H1 (cell line): ENCODE measurements around the gene PLP2. TPM values are rescaled to one million over a fixed set of nuclear protein-coding genes. Genes with fewer than 3 reads are reported as not detected.
"Not testable (repeated sequence)": the region's sequence is repeated elsewhere in the genome, so short reads cannot be mapped to it uniquely, and the experiment has no call there.

Experiments
- CTCF ChIA-PET: fragments of 300-600 bp; sonication (Branson Sonifier 250); formaldehyde crosslinking; loops from one replicate; lab custom pipeline; 2021; ENCODE audit not compliant: partially characterized antibody; lab: Charles Lee
- POLR2A ChIA-PET: fragments of 300-600 bp; sonication (Branson Sonifier 250); formaldehyde crosslinking; loops from one replicate; lab custom pipeline; 2021; ENCODE audit warnings: inconsistent platforms; ENCODE audit not compliant: partially characterized antibody; lab: Charles Lee
- DNase-seq, 2 experiments: peaks; one replicate each; pipeline versions ENCODE4 v3.0.0 to v3.0.0-alpha.2; 2010 to 2022; ENCODE audit warnings: low spot score in 2 of 2, low read depth in 1 of 2, mixed read lengths in 1 of 2
- FAIRE-seq: peaks from 2 replicates; lab custom pipeline; 2011; peaks lifted over from hg19 to GRCh38; lab: Jason Lieb, UNC
- H2AFZ ChIP-seq: 2 replicates; pipeline ENCODE4 v1.8.1; 2012; ENCODE audit warnings: low read length, inconsistent platforms
- H2AK5ac ChIP-seq: 2 replicates; pipeline ENCODE4 v1.6.1; 2013; ENCODE audit warnings: low read depth, low read length
- H2BK120ac ChIP-seq: replicated peaks from 2 replicates; pipeline ENCODE3; 2013; ENCODE audit warnings: low read depth, low read length, inconsistent platforms
- H2BK12ac ChIP-seq: 2 replicates; pipeline ENCODE4 v1.6.1; 2013; ENCODE audit warnings: low read depth, low read length
- H2BK15ac ChIP-seq: 2 replicates; pipeline ENCODE4 v1.6.1; 2013; ENCODE audit warnings: low read length
- H2BK20ac ChIP-seq: 2 replicates; pipeline ENCODE4 v1.6.1; 2013; ENCODE audit warnings: low read length
- H2BK5ac ChIP-seq: 2 replicates; pipeline ENCODE4 v1.6.1; 2013; ENCODE audit warnings: low read depth, low read length
- H3K14ac ChIP-seq: 2 replicates; pipeline ENCODE4 v1.6.1; 2013; ENCODE audit warnings: inconsistent platforms; ENCODE audit not compliant: insufficient read length
- H3K18ac ChIP-seq: 2 replicates; pipeline ENCODE4 v1.6.1; 2013; ENCODE audit warnings: low read length; ENCODE audit errors: extremely low read depth
- H3K23ac ChIP-seq: 2 replicates; pipeline ENCODE4 v1.6.1; 2013; ENCODE audit warnings: inconsistent platforms; ENCODE audit not compliant: insufficient read length
- H3K23me2 ChIP-seq: 2 replicates; pipeline ENCODE4 v1.6.1; 2013; ENCODE audit warnings: low read depth, low read length
- H3K27ac ChIP-seq: 2 replicates; pipeline ENCODE4 v1.6.1; 2011; ENCODE audit warnings: low read depth, low read length, inconsistent platforms
- H3K27me3 ChIP-seq, 4 experiments: replicated peaks in 1 of 4; 1 replicate in 1 of 4; 2 replicates in 3 of 4; pipeline versions ENCODE4 v1.6.1 to v1.8.1; 2011 to 2013; ENCODE audit warnings: low read length in 3 of 4, mild to moderate bottlenecking in 3 of 4, inconsistent platforms in 2 of 4, mixed read lengths in 2 of 4, moderate library complexity in 1 of 4; ENCODE audit not compliant: control insufficient read depth in 3 of 4, insufficient read depth in 3 of 4; ENCODE audit errors: extremely low read depth in 1 of 4
- H3K36me3 ChIP-seq, 4 experiments: 2 replicates each; pipeline versions ENCODE4 v1.6.1 to v1.8.1; 2011 to 2013; ENCODE audit warnings: mild to moderate bottlenecking in 4 of 4, low read length in 3 of 4, moderate library complexity in 2 of 4, control low read depth in 1 of 4, inconsistent platforms in 1 of 4; ENCODE audit not compliant: insufficient read depth in 4 of 4, control insufficient read depth in 2 of 4
- H3K4ac ChIP-seq: replicated peaks from 2 replicates; pipeline ENCODE3; 2013; ENCODE audit warnings: low read length, low read depth, mixed read lengths, inconsistent platforms; ENCODE audit not compliant: insufficient read length
- H3K4me1 ChIP-seq, 4 experiments: replicated peaks in 1 of 4; 1 replicate in 1 of 4; 2 replicates in 3 of 4; pipeline versions ENCODE4 v1.6.1 to v1.8.1; 2011 to 2013; ENCODE audit warnings: low read length in 3 of 4, inconsistent platforms in 2 of 4, mixed read lengths in 1 of 4; ENCODE audit not compliant: insufficient read depth in 4 of 4, control insufficient read depth in 3 of 4
- H3K4me2 ChIP-seq, 2 experiments: 2 replicates each; pipeline versions ENCODE4 v1.6.1 to v1.8.1; 2011 to 2013; ENCODE audit warnings: low read depth in 2 of 2, low read length in 2 of 2, control low read depth in 1 of 2, inconsistent platforms in 1 of 2, mild to moderate bottlenecking in 1 of 2; ENCODE audit not compliant: insufficient read depth in 1 of 2
- H3K4me3 ChIP-seq, 4 experiments: fragments of 200-600, 300-600 bp in 1 of 4; sonication (generic), shearing (Covaris generic), sonication (Bioruptor Twin) in 1 of 4; 2 replicates each; pipeline versions ENCODE4 v1.5.1 to v1.8.1; 2011 to 2016; ENCODE audit warnings: low read length in 4 of 4, low read depth in 3 of 4, control low read depth in 2 of 4, inconsistent platforms in 2 of 4, mild to moderate bottlenecking in 2 of 4, mixed read lengths in 1 of 4, moderate library complexity in 1 of 4; ENCODE audit not compliant: insufficient read depth in 2 of 4; ENCODE audit errors: extremely low read depth in 1 of 4
- H3K56ac ChIP-seq: replicated peaks from 2 replicates; pipeline ENCODE3; 2013; ENCODE audit warnings: low read depth, mild to moderate bottlenecking, mixed read lengths, low read length, inconsistent platforms; ENCODE audit not compliant: insufficient read length
- H3K79me1 ChIP-seq: 2 replicates; pipeline ENCODE4 v1.6.1; 2013; ENCODE audit warnings: low read depth, low read length, control low read depth
- H3K79me2 ChIP-seq, 2 experiments: 2 replicates each; pipeline versions ENCODE4 v1.6.1 to v1.8.1; 2012 to 2013; ENCODE audit warnings: low read length in 2 of 2, mild to moderate bottlenecking in 2 of 2, inconsistent platforms in 1 of 2; ENCODE audit not compliant: insufficient read depth in 2 of 2, control insufficient read depth in 1 of 2
- H3K9ac ChIP-seq, 4 experiments: replicated peaks in 1 of 4; 1 replicate in 1 of 4; 2 replicates in 3 of 4; pipeline versions ENCODE4 v1.6.1 to v1.8.1; 2011 to 2013; ENCODE audit warnings: low read depth in 3 of 4, low read length in 3 of 4, control low read depth in 2 of 4, mild to moderate bottlenecking in 2 of 4, moderate library complexity in 2 of 4, inconsistent platforms in 1 of 4; ENCODE audit errors: extremely low read depth in 1 of 4
- H3K9me3 ChIP-seq, 2 experiments: 2 replicates each; pipeline versions ENCODE4 v1.6.1 to v1.8.1; 2012 to 2013; ENCODE audit warnings: mild to moderate bottlenecking in 2 of 2, moderate library complexity in 2 of 2, control low read depth in 1 of 2, inconsistent platforms in 1 of 2, low read depth in 1 of 2, low read length in 1 of 2, mixed read lengths in 1 of 2; ENCODE audit not compliant: insufficient read depth in 2 of 2
- H4K20me1 ChIP-seq, 2 experiments: replicated peaks in 1 of 2; 2 replicates each; pipeline versions ENCODE3 to v1.8.1; 2011 to 2013; ENCODE audit warnings: inconsistent platforms in 2 of 2, low read length in 2 of 2, mild to moderate bottlenecking in 1 of 2; ENCODE audit not compliant: insufficient read depth in 2 of 2, control insufficient read depth in 1 of 2
- H4K5ac ChIP-seq: 2 replicates; pipeline ENCODE4 v1.6.1; 2013; ENCODE audit warnings: low read length, low read depth, mixed read lengths, inconsistent platforms; ENCODE audit not compliant: insufficient read length
- H4K8ac ChIP-seq: 2 replicates; pipeline ENCODE4 v1.8.0; 2013; ENCODE audit warnings: mild to moderate bottlenecking, moderate library complexity, low read length, inconsistent platforms; ENCODE audit not compliant: insufficient read depth; ENCODE audit errors: extremely low read depth
- H4K91ac ChIP-seq: replicated peaks from 2 replicates; pipeline ENCODE3; 2013; ENCODE audit warnings: low read length, mixed read lengths, inconsistent platforms; ENCODE audit not compliant: insufficient read length
- EZH2 ChIP-seq: fragments of 200-600 bp; sonication (generic); IDR thresholded peaks from 2 replicates; pipeline ENCODE4 v1.7.1; 2012; ENCODE audit warnings: low read depth, mild to moderate bottlenecking, moderate library complexity, low read length, inconsistent platforms; ENCODE audit not compliant: severe bottlenecking
- GTF2F1 ChIP-seq: IDR thresholded peaks from 2 replicates; pipeline ENCODE4 v1.6.1; 2012; ENCODE audit warnings: low read depth, low read length, improper control_type of control experiment, borderline replicate concordance
- TCF12 ChIP-seq: IDR thresholded peaks from 2 replicates; pipeline ENCODE4 v1.6.1; 2011; ENCODE audit warnings: low read depth, mild to moderate bottlenecking, low read length
- WGBS, 2 experiments: shearing (Covaris generic) in 1 of 2; methylation state at CpG; one replicate each; pipeline versions ENCODE4 v1.1.6 to v1.1.7; 2013 to 2015; ENCODE audit warnings: low lambda C conversion rate in 2 of 2, mixed read lengths in 2 of 2, inconsistent platforms in 1 of 2, low coverage in 1 of 2, missing lambda C conversion rate in 1 of 2; ENCODE audit not compliant: insufficient replicate concordance in 2 of 2, insufficient coverage in 1 of 2, insufficient read length in 1 of 2; ENCODE audit errors: extremely low coverage in 1 of 2, missing lambda C conversion rate in 1 of 2; 5-methylcytosine and 5-hydroxymethylcytosine counted together
- polyA plus RNA-seq, 7 experiments: library from polyadenylated mRNA; depleted of rRNA in 3 of 7; stranded (reverse) in 5 of 7; unstranded in 2 of 7; fragments of >200 nt in 5 of 7; fragments of 200-250 nt in 2 of 7; gene quantifications; 1 replicate in 5 of 7; 2 replicates in 1 of 7; 4 replicates in 1 of 7; pipeline versions ENCODE4 v1.2.1 to v1.2.3, GENCODE V29; 2011 to 2013; ENCODE audit warnings: missing spikeins in 2 of 7, mixed read lengths in 2 of 7
- total RNA-seq: library from RNA; stranded (reverse); fragmentation: NEBNext Ultra II Directional; extraction: Animal tissue kit (Norgen Biotek cat#: 25700); gene quantifications from 2 replicates; pipeline ENCODE4 v1.2.1, GENCODE V29; 2021

Gene PLP2
- total and polyA plus RNA-seq, 2 of the 8 experiments (the other 6 are each of a cell fraction or from before 2014, with no cell fraction given) = 10.3 to 23.4 TPM

- TF ChIP-seq TCF12 = no peak
- TF ChIP-seq GTF2F1 = no peak
- TF ChIP-seq EZH2 = no peak
These were observed 23.8 kb upstream of the PLP2 start (continued) for GRCh38 chrX:49147936-49148335.

DNA sequence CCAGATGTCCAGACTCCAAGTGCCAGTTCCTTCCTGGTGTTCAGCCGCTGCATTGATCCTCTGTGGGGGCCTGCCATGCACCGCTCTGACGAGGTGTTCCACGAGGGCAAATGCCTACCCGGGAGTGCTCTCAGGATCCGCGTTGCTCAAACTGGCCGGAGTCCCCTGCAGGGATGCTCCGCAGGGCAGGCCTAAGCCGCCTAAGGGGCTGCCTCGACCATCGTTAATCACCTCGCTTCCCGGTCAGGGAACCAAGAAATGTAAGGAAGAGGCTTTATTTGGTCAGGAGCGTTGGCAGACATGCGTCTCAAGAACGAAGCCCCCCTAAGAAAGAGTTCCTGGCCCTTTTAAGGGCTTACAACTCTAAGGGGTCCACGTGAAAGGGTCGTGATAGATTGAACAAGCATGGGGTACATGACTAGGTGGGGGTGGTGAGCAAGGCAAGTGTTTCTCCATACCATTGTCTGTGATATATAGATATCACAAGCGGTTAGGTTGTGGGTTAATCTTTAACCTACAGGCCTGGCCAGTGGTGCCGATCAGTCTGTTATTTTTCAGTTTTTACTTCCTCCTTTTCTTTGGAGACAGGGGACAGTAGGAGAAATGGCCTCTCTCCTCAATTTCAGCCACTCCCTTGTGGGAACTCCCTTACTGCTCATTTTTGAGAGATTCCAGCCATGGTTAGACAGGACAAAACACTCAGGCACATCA lies 23.2 kb upstream of the PLP2 start:
- H2AFZ ChIP-seq, H2BK20ac ChIP-seq, H3K23me2 ChIP-seq, H2BK5ac ChIP-seq, H3K4me2 ChIP-seq, H2BK12ac ChIP-seq, H3K18ac ChIP-seq, H2AK5ac ChIP-seq, H2BK120ac ChIP-seq, H3K36me3 ChIP-seq, FAIRE-seq, H3K27ac ChIP-seq, H3K14ac ChIP-seq, POLR2A ChIA-PET, DNase-seq, H2BK15ac ChIP-seq, H3K27me3 ChIP-seq, H3K9me3 ChIP-seq, H3K79me1 ChIP-seq, H4K20me1 ChIP-seq, H3K4ac ChIP-seq, H3K4me3 ChIP-seq, H4K8ac ChIP-seq, H4K91ac ChIP-seq, H3K9ac ChIP-seq, H3K4me1 ChIP-seq, H4K5ac ChIP-seq, H3K23ac ChIP-seq, H3K79me2 ChIP-seq, H3K56ac ChIP-seq: not testable (repeated sequence)
- CTCF ChIA-PET = interaction anchor here (1.1 kb wide), 1 partner anchor 11 kb away, joined by 3 read pairs; no protein-coding TSS in a partner anchor
- 89% methylated on average over 15 of the region's 21 CpGs; no CpG with 5 or more reads in 1 of the 2 experiments for WGBS, 2 experiments
